SK-N-MC (cell line): Measurements from ENCODE around the gene FAM210A.
"Not testable (repeated sequence)": the region's sequence is repeated elsewhere in the genome, so short reads cannot be mapped to it uniquely, and the experiment has no call there.

ENCODE experiments used
- DNase-seq: peaks from one replicate; pipeline ENCODE4 v3.0.0-alpha.2; 2011; ENCODE audit warnings: low read depth, low spot score
- H3K27ac ChIP-seq: fragments of 200-600 bp; sonication (generic); 2 replicates; pipeline ENCODE4 v1.5.1; 2016; ENCODE audit warnings: mixed run types
- H3K36me3 ChIP-seq: fragments of 200-600 bp; sonication (generic); 2 replicates; pipeline ENCODE4 v1.6.1; 2017; ENCODE audit warnings: antibody characterized with exemption, low read length, mixed read lengths; ENCODE audit not compliant: insufficient read depth
- H3K4me3 ChIP-seq: fragments of 200-600 bp; sonication (generic); 2 replicates; pipeline ENCODE4 v1.5.1; 2016
- H3K9ac ChIP-seq: fragments of 200-600 bp; sonication (generic); 2 replicates; pipeline ENCODE4 v1.8.0; 2017; ENCODE audit warnings: mixed run types, mixed read lengths; ENCODE audit not compliant: insufficient read length
- H3K9me3 ChIP-seq: fragments of 200-600 bp; sonication (generic); 2 replicates; pipeline ENCODE4 v1.6.1; 2017; ENCODE audit warnings: low read depth, mild to moderate bottlenecking, antibody characterized with exemption, low read length, moderate library complexity, mixed read lengths
- EZH2 ChIP-seq: fragments of 200-600 bp; sonication (generic); IDR thresholded peaks from one replicate; pipeline ENCODE4 v1.6.1; 2017; ENCODE audit warnings: antibody characterized with exemption
- FOXP2 ChIP-seq: optimal IDR thresholded peaks from 2 replicates; pipeline ENCODE3; 2011; ENCODE audit warnings: mild to moderate bottlenecking, moderate library complexity; ENCODE audit not compliant: insufficient read depth; ENCODE audit errors: extremely low read length, control extremely low read depth
- POLR2AphosphoS5 ChIP-seq: IDR thresholded peaks from 2 replicates; pipeline ENCODE4 v1.6.1; 2012; ENCODE audit warnings: mild to moderate bottlenecking, low read depth, low read length, borderline replicate concordance

Gene FAM210A

GRCh38 chr18:13715330-13715729, 11.0 kb downstream of the FAM210A start:
- Histone ChIP-seq H3K27ac (no peak overlapping the region), H3K36me3 (no peaks in the 10 kb centered on the region; the same call in none of the 2 replicates), H3K4me3 (no peak overlapping the region), H3K9me3 (no peaks in the 10 kb centered on the region), H3K9ac (no peak overlapping the region)
- no peak for DNase-seq
- TF ChIP-seq EZH2 (no peak), FOXP2 (no peak), POLR2AphosphoS5 (no peak)

DNA sequence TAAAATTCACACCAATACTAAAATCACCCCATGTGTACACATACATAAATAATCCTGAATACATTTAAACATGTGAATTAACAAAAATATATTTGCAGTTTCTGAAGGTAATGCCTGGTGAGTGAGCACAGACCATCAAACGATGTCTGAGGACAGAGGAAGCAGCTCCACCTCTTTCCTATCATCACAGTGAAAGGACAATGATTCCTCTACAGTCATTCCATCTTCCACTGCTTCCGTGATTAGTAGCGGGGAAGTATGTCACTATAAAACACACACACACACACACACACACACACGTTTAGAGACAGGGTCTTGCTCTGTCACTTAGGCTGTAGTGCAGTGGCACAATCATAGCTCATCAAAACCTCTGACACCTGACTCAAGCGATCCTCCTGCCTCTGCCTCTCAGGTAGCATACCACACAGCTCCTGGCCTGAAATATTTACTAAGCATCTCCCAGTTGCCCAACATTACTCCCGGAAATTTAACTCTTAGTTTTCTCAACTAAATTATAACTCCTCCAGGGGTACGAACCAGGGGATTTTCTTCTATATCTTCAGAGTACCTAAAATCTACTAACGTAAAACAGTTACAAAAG, 12.8 kb downstream of the FAM210A start:
- no peak overlapping the region for H3K4me3 ChIP-seq
- H3K27ac ChIP-seq = no peak overlapping the region
- H3K36me3 ChIP-seq = no peaks in the 10 kb centered on the region; the same call in 1 of the 2 replicates
- H3K9me3 ChIP-seq = no peaks in the 10 kb centered on the region
- TF ChIP-seq POLR2AphosphoS5 (no peak), FOXP2 (no peak), EZH2 (no peak)
- H3K9ac ChIP-seq = no peak overlapping the region
- DNase-seq = no peak

GRCh38 chr18:13712400-13713131, 13.8 kb downstream of the FAM210A start:
- no peak for TF ChIP-seq FOXP2
- no peaks in the 10 kb centered on the region; the same call in 1 of the 2 replicates for H3K36me3 ChIP-seq
- H3K9me3 ChIP-seq = no peaks in the 10 kb centered on the region
- no peak overlapping the region for H3K9ac ChIP-seq
- no peak for DNase-seq
- H3K4me3 ChIP-seq = no peak overlapping the region
- no peak overlapping the region for H3K27ac ChIP-seq

DNA sequence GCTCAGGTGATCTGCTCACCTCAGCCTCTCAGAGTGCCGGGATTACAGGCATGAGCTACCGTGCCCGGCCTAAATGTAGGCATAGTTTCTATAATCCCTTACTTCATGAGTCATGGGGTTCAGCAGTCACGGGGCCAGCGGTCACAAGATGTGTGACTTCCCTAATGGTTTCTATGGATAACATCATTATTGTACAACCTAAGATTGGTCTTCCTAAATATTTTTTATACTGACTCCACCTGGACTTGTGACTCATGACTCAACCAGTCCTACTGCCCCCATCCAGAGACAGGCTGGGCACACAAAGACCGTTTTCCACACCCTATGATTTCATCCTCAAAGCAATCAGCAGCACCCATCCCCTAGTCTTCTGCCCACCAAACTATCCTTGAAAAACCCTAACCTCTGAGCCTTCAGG, 15.9 kb downstream of the FAM210A start:
- Histone ChIP-seq H3K27ac (no peak overlapping the region), H3K36me3 (no peaks in the 10 kb centered on the region; the same call in 1 of the 2 replicates), H3K4me3 (no peak overlapping the region), H3K9ac (no peak overlapping the region), H3K9me3 (no peaks in the 10 kb centered on the region)
- no peak for DNase-seq
- no peak for TF ChIP-seq POLR2AphosphoS5
- TF ChIP-seq FOXP2 = no peak
- no peak for TF ChIP-seq EZH2

DNA sequence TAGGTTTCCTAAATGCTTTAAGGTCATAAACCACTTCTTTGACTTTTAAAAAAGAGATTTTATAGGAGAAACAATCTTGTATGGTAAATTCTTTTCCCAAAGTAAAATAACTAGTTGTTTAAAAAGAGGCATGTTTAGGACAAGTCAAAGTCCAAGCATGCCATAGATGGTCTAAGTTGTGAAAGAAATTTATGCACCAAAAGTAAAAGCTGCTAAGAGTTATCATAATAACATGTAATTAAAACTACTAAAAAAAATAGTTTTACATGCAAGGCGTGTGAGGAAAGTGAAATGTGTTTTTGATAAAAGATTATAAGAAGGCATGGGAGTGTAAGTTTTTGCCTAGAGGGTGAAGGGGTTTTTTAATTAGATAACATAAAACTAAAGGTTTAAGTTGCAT, 22.5 kb downstream of the FAM210A start:
- DNase-seq = no peak
- H3K36me3 ChIP-seq = no peaks in the 10 kb centered on the region; the same call in 1 of the 2 replicates
- no peak overlapping the region for H3K4me3 ChIP-seq
- TF ChIP-seq FOXP2 = no peak
- no peak for TF ChIP-seq POLR2AphosphoS5
- no peak for TF ChIP-seq EZH2
- no peak overlapping the region for H3K9ac ChIP-seq
- peaks cover 10% of the 10 kb centered on the region; the same call in 1 of the 2 replicates for H3K9me3 ChIP-seq
- H3K27ac ChIP-seq = no peak overlapping the region

GRCh38 chr18:13700153-13700552, 26.2 kb downstream of the FAM210A start:
- Histone ChIP-seq H3K27ac (no peak overlapping the region), H3K36me3 (peaks cover 4% of the 10 kb centered on the region; the same call in 1 of the 2 replicates), H3K4me3 (no peak overlapping the region), H3K9me3 (peaks cover 14% of the 10 kb centered on the region; the same call in 1 of the 2 replicates), H3K9ac (no peak overlapping the region)
- TF ChIP-seq FOXP2 (no peak), EZH2 (no peak), POLR2AphosphoS5 (no peak)
- no peak for DNase-seq

DNA sequence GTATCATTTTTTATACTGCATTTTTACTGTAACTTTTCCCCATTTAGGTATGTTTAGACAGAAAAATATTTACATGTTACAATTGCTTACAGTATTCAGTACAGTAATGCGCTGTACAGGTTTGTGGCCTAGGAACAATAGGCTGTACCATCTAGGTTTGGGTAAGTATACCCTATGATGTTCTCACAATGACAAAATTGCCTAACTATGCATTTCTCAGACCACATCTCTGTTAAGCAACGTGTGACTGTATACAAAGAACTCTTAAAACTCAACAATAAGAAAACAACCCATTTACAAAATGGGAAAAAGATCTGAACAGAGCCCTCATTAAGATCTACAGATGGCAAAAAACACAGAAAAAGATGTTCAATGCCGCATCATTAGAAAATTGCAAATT, 29.4 kb downstream of the FAM210A start:
- Histone ChIP-seq H3K36me3 (peaks cover 4% of the 10 kb centered on the region; the same call in 1 of the 2 replicates), H3K4me3 (no peak overlapping the region), H3K27ac (no peak overlapping the region), H3K9ac (no peak overlapping the region), H3K9me3 (peaks cover 4% of the 10 kb centered on the region; the same call in 1 of the 2 replicates)
- DNase-seq = no peak
- no peak for TF ChIP-seq EZH2
- no peak for TF ChIP-seq FOXP2
- TF ChIP-seq POLR2AphosphoS5 = no peak

- H3K27ac ChIP-seq, DNase-seq, H3K9ac ChIP-seq, H3K36me3 ChIP-seq, H3K4me3 ChIP-seq, H3K9me3 ChIP-seq: not testable (repeated sequence)
Observed at GRCh38 chr18:13695337-13695736, 31.0 kb downstream of the FAM210A start.

DNA sequence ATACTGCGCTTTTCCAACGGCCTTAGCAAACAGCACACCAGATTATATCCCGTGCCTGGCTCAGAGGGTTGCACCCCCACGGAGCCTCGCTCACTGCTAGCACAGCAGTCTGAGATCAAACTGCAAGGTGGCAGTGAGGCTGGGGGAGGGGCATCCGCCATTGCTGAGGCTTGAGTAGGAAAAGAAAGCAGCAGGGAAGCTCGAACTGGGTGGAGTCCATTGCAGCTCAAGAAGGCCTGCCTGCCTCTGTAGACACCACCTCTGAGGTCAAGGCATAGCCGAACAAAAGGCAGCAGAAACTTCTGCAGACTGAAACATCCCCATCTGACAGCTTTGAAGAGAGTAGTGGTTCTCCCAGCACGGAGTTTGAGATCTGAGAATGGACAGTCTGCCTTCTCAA, 36.3 kb downstream of the FAM210A start:
- H3K4me3 ChIP-seq, H3K9ac ChIP-seq, H3K36me3 ChIP-seq, H3K9me3 ChIP-seq, DNase-seq, H3K27ac ChIP-seq: not testable (repeated sequence)
